Measurements from ENCODE around the gene VAMP2. TPM values are rescaled to one million over a fixed set of nuclear protein-coding genes. Genes with fewer than 3 reads are reported as not detected.

Gene VAMP2
- polyA plus RNA-seq, 2 of the 4 experiments (the other 2 are of a cell fraction): 19.2 to 21.7 TPM

DNA sequence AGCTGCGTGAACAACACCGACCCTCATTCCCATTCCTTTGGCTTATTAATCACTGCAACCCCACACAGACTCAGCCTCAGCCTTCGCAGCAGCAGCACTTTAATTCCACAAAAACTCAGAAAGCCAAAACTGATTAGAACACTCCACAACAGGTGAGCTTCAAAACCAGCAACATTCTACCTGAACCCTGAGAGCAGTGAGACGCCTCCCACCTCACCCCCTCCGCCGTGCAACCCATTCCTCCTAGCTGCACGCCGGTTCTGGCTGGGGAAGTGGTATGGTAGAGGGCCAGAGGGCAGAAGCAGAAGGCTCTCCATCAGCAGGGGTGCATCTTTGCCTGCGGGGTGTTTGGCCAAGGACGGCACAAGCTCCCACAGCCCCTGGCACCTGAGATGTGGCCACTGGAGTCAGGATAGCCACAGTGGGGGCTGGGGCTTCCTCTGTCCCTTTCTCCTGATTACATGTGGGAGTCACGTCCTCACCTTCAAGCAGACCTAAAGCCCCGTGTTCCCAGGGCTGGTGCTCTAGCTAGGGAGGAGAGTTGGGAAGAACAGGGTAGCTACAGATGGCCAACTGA, 25.6 kb upstream of the VAMP2 start:
- ChIA-PET CTCF (interaction anchor here (0.9 to 11.3 kb wide), 14 partner anchors 18 to 109 kb away, joined by 3 to 164 read pairs (median 7); partner anchors contain the start of genes ALOXE3 and AURKB), POLR2A (interaction anchor here (1.0 to 4.0 kb wide), 9 partner anchors 11 to 107 kb away, joined by 4 to 45 read pairs (median 7); partner anchors contain the start of genes AURKB, CTC1, SLC25A35 and TMEM107)
- H3K9me3 ChIP-seq: no peaks in the 10 kb centered on the region
- DNase-seq (ENCODE audit: low read depth in 1 of 2, low spot score in 1 of 2) (no peak), FAIRE-seq (no peak), ATAC-seq (no peak)
- WGBS (ENCODE audit: missing lambda C conversion rate): 65% methylated on average over 12 of the region's 12 CpGs
- TF ChIP-seq HEYL (CRISPR knock-in tag; IDR thresholded peaks at IDR 0.05) (no peak), EP300 (IDR thresholded peaks at IDR 0.05) (no peak), JUN (IDR thresholded peaks at IDR 0.05) (no peak), SMC3 (IDR thresholded peaks at IDR 0.05) (no peak), CHD2 (IDR thresholded peaks at IDR 0.05; ENCODE audit: low read length, partially characterized antibody) (no peak), ZC3H11A (IDR thresholded peaks at IDR 0.05) (no peak), RAD21 (conservative IDR thresholded peaks at IDR 0.05 in 1 of 2, IDR thresholded peaks at IDR 0.05 in 1 of 2) (no peak), FOSL2 (IDR thresholded peaks at IDR 0.05) (no peak), FOSL2 (CRISPR knock-in tag; IDR thresholded peaks at IDR 0.05) (no peak), JUNB (IDR thresholded peaks at IDR 0.05) (no peak), RFX5 (IDR thresholded peaks at IDR 0.05) (no peak)
- peak overlapping the region; percentile 71 for H3K4me3 ChIP-seq
- H3K4me1 ChIP-seq: peaks cover 34% of the 10 kb centered on the region
- H3K4me2 ChIP-seq: peak overlapping the region; percentile 72
- H3K27ac ChIP-seq: peak overlapping the region; percentile 88 to 89

DNA sequence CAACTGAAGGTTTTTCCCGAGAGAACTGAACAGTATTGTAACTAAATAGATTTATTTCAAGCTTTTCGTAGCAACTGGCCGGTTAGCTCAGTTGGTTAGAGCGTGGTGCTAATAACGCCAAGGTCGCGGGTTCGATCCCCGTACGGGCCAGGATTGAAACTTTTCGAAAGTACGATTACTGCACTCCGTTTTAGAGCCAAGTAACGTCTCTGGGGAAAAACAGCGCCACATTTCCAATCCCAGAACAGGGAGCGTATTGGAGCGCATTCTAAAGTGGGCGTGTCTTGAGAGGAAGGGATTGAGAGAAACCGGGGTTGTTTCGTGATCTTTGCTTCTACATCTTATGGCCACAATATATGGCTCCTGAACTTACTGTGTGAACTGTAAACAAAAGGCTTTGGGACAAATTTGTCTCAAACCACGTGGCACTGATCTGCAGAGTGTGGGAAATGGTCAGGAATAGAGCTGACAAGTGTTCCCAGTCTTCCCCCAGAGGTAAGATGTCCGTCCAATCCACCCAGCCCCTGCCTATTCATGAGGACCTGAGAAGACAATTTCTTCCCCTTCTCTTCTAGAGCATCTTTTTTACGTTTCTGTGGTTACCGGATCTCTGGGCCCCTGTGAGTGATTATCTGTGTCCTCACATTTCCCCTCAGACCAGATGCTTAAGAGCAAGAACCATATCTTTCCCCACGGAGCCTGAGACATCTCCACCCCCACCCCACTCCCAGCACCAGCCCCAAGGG, 24.9 kb upstream of the VAMP2 start:
- DNase-seq (ENCODE audit: low read depth in 1 of 2, low spot score in 1 of 2) (peak; percentile 97 to 100), FAIRE-seq (peak; percentile 99), ATAC-seq (peak; percentile 47 to 67)
- Histone ChIP-seq H3K9me3 (no peaks in the 10 kb centered on the region), H3K4me1 (peaks cover 30% of the 10 kb centered on the region), H3K4me3 (peak overlapping the region; percentile 71), H3K4me2 (peak overlapping the region; percentile 90), H3K27ac (peak overlapping the region; percentile 88 to 94)
- ChIA-PET POLR2A (interaction anchor here (0.6 to 4.0 kb wide), 11 partner anchors 11 to 194 kb away, joined by 3 to 45 read pairs (median 6); partner anchors contain the start of genes AURKB, CTC1 and TMEM107), CTCF (interaction anchor here (0.6 to 11.3 kb wide), 15 partner anchors 11 to 196 kb away, joined by 3 to 164 read pairs (median 5); partner anchors contain the start of genes ALOXE3, AURKB and TMEM107)
- WGBS (ENCODE audit: missing lambda C conversion rate): 2% methylated on average over 25 of the region's 25 CpGs
- TF ChIP-seq HDAC2 (IDR thresholded peaks at IDR 0.05) (no peak), JUNB (IDR thresholded peaks at IDR 0.05) (no peak), RNF2 (IDR thresholded peaks at IDR 0.05; ENCODE audit: borderline replicate concordance, low read depth) (no peak), CBX2 (IDR thresholded peaks at IDR 0.05; ENCODE audit: borderline replicate concordance, low read depth) (no peak), BHLHE40 (IDR thresholded peaks at IDR 0.05; ENCODE audit: low read depth, low read length) (no peak), HOXB13 (CRISPR knock-in tag; IDR thresholded peaks at IDR 0.05; ENCODE audit: low read depth) (no peak), CHD4 (IDR thresholded peaks at IDR 0.05; ENCODE audit: borderline replicate concordance) (no peak), ZSCAN20 (CRISPR knock-in tag; IDR thresholded peaks at IDR 0.05) (no peak), SREBF2 (IDR thresholded peaks at IDR 0.05) (peak; percentile 84), RAD21 (conservative IDR thresholded peaks at IDR 0.05 in 1 of 2, IDR thresholded peaks at IDR 0.05 in 1 of 2) (peak in 1 of 2 experiments; percentile 10; a peak in 1 of 5 replicates), ZFP36 (IDR thresholded peaks at IDR 0.05; ENCODE audit: borderline replicate concordance, partially characterized antibody) (no peak)
- TF ChIP-seq, protein P1, sequence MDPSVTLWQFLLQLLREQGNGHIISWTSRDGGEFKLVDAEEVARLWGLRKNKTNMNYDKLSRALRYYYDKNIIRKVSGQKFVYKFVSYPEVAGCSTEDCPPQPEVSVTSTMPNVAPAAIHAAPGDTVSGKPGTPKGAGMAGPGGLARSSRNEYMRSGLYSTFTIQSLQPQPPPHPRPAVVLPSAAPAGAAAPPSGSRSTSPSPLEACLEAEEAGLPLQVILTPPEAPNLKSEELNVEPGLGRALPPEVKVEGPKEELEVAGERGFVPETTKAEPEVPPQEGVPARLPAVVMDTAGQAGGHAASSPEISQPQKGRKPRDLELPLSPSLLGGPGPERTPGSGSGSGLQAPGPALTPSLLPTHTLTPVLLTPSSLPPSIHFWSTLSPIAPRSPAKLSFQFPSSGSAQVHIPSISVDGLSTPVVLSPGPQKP (IDR thresholded peaks at IDR 0.05; ENCODE audit: low read depth, low read length): no peak
- TF ChIP-seq, protein P2, sequence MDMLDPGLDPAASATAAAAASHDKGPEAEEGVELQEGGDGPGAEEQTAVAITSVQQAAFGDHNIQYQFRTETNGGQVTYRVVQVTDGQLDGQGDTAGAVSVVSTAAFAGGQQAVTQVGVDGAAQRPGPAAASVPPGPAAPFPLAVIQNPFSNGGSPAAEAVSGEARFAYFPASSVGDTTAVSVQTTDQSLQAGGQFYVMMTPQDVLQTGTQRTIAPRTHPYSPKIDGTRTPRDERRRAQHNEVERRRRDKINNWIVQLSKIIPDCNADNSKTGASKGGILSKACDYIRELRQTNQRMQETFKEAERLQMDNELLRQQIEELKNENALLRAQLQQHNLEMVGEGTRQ (IDR thresholded peaks at IDR 0.05): peak; percentile 79
- TF ChIP-seq, protein P3, sequence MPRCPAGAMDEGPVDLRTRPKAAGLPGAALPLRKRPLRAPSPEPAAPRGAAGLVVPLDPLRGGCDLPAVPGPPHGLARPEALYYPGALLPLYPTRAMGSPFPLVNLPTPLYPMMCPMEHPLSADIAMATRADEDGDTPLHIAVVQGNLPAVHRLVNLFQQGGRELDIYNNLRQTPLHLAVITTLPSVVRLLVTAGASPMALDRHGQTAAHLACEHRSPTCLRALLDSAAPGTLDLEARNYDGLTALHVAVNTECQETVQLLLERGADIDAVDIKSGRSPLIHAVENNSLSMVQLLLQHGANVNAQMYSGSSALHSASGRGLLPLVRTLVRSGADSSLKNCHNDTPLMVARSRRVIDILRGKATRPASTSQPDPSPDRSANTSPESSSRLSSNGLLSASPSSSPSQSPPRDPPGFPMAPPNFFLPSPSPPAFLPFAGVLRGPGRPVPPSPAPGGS (IDR thresholded peaks at IDR 0.05): peak; percentile 11; the same call in 1 of the 3 replicates
- TF ChIP-seq, protein P4, sequence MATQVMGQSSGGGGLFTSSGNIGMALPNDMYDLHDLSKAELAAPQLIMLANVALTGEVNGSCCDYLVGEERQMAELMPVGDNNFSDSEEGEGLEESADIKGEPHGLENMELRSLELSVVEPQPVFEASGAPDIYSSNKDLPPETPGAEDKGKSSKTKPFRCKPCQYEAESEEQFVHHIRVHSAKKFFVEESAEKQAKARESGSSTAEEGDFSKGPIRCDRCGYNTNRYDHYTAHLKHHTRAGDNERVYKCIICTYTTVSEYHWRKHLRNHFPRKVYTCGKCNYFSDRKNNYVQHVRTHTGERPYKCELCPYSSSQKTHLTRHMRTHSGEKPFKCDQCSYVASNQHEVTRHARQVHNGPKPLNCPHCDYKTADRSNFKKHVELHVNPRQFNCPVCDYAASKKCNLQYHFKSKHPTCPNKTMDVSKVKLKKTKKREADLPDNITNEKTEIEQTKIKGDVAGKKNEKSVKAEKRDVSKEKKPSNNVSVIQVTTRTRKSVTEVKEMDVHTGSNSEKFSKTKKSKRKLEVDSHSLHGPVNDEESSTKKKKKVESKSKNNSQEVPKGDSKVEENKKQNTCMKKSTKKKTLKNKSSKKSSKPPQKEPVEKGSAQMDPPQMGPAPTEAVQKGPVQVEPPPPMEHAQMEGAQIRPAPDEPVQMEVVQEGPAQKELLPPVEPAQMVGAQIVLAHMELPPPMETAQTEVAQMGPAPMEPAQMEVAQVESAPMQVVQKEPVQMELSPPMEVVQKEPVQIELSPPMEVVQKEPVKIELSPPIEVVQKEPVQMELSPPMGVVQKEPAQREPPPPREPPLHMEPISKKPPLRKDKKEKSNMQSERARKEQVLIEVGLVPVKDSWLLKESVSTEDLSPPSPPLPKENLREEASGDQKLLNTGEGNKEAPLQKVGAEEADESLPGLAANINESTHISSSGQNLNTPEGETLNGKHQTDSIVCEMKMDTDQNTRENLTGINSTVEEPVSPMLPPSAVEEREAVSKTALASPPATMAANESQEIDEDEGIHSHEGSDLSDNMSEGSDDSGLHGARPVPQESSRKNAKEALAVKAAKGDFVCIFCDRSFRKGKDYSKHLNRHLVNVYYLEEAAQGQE (IDR thresholded peaks at IDR 0.05): no peak
- TF ChIP-seq, protein P5, sequence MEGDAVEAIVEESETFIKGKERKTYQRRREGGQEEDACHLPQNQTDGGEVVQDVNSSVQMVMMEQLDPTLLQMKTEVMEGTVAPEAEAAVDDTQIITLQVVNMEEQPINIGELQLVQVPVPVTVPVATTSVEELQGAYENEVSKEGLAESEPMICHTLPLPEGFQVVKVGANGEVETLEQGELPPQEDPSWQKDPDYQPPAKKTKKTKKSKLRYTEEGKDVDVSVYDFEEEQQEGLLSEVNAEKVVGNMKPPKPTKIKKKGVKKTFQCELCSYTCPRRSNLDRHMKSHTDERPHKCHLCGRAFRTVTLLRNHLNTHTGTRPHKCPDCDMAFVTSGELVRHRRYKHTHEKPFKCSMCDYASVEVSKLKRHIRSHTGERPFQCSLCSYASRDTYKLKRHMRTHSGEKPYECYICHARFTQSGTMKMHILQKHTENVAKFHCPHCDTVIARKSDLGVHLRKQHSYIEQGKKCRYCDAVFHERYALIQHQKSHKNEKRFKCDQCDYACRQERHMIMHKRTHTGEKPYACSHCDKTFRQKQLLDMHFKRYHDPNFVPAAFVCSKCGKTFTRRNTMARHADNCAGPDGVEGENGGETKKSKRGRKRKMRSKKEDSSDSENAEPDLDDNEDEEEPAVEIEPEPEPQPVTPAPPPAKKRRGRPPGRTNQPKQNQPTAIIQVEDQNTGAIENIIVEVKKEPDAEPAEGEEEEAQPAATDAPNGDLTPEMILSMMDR (IDR thresholded peaks at IDR 0.05): no peak; the same call in 2 of the 3 replicates
